H1 (cell line): ENCODE measurements around the gene TNNT1. TPM values are rescaled to one million over a fixed set of nuclear protein-coding genes. Genes with fewer than 3 reads are reported as not detected.

Experiments
- CBX5 ChIP-seq: fragments of 300-800, 300-1000 bp; sonication (generic); IDR thresholded peaks from 2 replicates; pipeline ENCODE4 v1.7.1; 2016; ENCODE audit warnings: antibody characterized with exemption, low read length, low read depth
- EGR1 ChIP-seq: IDR thresholded peaks from 2 replicates; pipeline ENCODE4 v1.6.1; 2011; ENCODE audit warnings: low read depth, low read length, borderline replicate concordance
- NANOG ChIP-seq: IDR thresholded peaks from 2 replicates; pipeline ENCODE4 v1.6.1; 2011; ENCODE audit warnings: low read length, low read depth, mild to moderate bottlenecking, inconsistent platforms; ENCODE audit not compliant: insufficient read depth, poor library complexity, severe bottlenecking
- TAF1 ChIP-seq: IDR thresholded peaks from 2 replicates; pipeline ENCODE4 v1.6.1; 2011; ENCODE audit warnings: mild to moderate bottlenecking, low read depth, low read length
- polyA plus RNA-seq, 7 experiments: library from polyadenylated mRNA; depleted of rRNA in 3 of 7; stranded (reverse) in 5 of 7; unstranded in 2 of 7; fragments of >200 nt in 5 of 7; fragments of 200-250 nt in 2 of 7; gene quantifications; 1 replicate in 5 of 7; 2 replicates in 1 of 7; 4 replicates in 1 of 7; pipeline versions ENCODE4 v1.2.1 to v1.2.3, GENCODE V29; 2011 to 2013; ENCODE audit warnings: missing spikeins in 2 of 7, mixed read lengths in 2 of 7
- total RNA-seq: library from RNA; stranded (reverse); fragmentation: NEBNext Ultra II Directional; extraction: Animal tissue kit (Norgen Biotek cat#: 25700); gene quantifications from 2 replicates; pipeline ENCODE4 v1.2.1, GENCODE V29; 2021

The TNNT1 gene
- total and polyA plus RNA-seq, 2 of the 8 experiments (the other 6 are each of a cell fraction or from before 2014, with no cell fraction given), result 69.6 to 107 TPM

DNA sequence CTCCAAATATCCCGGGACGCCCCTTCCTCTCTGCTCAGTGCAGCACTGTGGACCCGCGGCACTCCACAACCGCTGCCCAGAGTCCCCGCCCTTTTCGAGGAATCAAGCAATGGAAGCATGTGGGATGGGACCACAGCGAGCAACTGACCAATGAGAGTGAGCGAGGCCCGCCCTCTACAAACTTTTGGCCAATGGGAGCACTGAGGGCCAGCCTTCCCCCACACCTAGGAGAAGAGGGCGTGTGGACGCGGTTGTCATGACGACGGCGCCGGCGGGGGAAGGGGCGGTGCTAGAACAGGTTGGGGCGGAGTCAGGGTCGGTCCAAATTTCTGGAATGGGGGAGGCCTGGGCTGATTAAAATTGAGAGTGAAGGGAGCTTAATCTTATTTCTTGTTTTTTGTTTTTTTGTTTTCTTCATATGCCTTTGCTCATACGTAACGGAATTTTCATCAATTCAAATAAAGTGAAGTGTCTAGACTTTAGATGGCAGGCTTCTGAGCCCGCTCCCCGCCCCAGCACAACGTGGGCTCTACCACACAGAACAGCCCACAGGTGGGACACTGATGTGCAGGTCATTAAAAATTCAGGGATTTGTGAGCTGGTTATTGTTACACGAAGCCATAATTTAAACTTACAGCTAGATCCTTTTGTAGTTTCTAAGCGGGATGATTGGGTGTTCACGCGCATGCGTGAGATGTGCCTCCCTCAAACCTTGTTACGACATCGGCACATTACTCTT is 17.7 kb upstream of the TNNT1 start, which contains the start of gene DNAAF3 (continued):
- TF ChIP-seq NANOG, result no peak
- no peak for TF ChIP-seq TAF1
- no peak for TF ChIP-seq CBX5
- TF ChIP-seq EGR1, result peak; percentile 27; the same call in 1 of the 2 replicates
